H1 (cell line): ENCODE measurements around the gene GPT2. TPM values are rescaled to one million over a fixed set of nuclear protein-coding genes. Genes with fewer than 3 reads are reported as not detected.

Experiments
- TAF1 ChIP-seq: IDR thresholded peaks from 2 replicates; pipeline ENCODE4 v1.6.1; 2011; ENCODE audit warnings: mild to moderate bottlenecking, low read depth, low read length
- polyA plus RNA-seq, 7 experiments: library from polyadenylated mRNA; depleted of rRNA in 3 of 7; stranded (reverse) in 5 of 7; unstranded in 2 of 7; fragments of >200 nt in 5 of 7; fragments of 200-250 nt in 2 of 7; gene quantifications; 1 replicate in 5 of 7; 2 replicates in 1 of 7; 4 replicates in 1 of 7; pipeline versions ENCODE4 v1.2.1 to v1.2.3, GENCODE V29; 2011 to 2013; ENCODE audit warnings: missing spikeins in 2 of 7, mixed read lengths in 2 of 7
- total RNA-seq: library from RNA; stranded (reverse); fragmentation: NEBNext Ultra II Directional; extraction: Animal tissue kit (Norgen Biotek cat#: 25700); gene quantifications from 2 replicates; pipeline ENCODE4 v1.2.1, GENCODE V29; 2021

Gene GPT2
- total and polyA plus RNA-seq, 2 of the 8 experiments (the other 6 are each of a cell fraction or from before 2014, with no cell fraction given): 71.6 to 94.1 TPM

GRCh38 chr16:46975908-46976470, 91.8 kb downstream of the GPT2 start (continued):
- no peak for TF ChIP-seq TAF1
